Endothelial cell of umbilical vein (primary cell): ENCODE results near the gene HSPB2. TPM values are rescaled to one million over a fixed set of nuclear protein-coding genes. Genes with fewer than 3 reads are reported as not detected.

ENCODE experiments used
- BruUV-seq: library from RNA; stranded (reverse); fragments of 400-500 nt; replicated peaks from 2 replicates; lab custom pipeline; 2021; lab: Mats Ljungman, UMichigan
- CTCF ChIA-PET: fragments of 300-600, 350-600 bp; sonication (Branson Sonifier 250); formaldehyde crosslinking; loops from one replicate; lab custom pipeline; 2021; ENCODE audit warnings: antibody characterized with exemption, inconsistent platforms; lab: Charles Lee
- POLR2A ChIA-PET: fragments of 300-600, 350-600 bp; sonication (Branson Sonifier 250); formaldehyde crosslinking; loops from one replicate; lab custom pipeline; 2021; ENCODE audit warnings: antibody characterized with exemption, inconsistent platforms; lab: Charles Lee
- DNase-seq: peaks from one replicate; pipeline ENCODE4 v3.0.0-alpha.2; 2011; ENCODE audit warnings: low read depth, low spot score
- FAIRE-seq: peaks from 2 replicates; lab custom pipeline; 2011; peaks lifted over from hg19 to GRCh38; lab: Jason Lieb, UNC
- H2AFZ ChIP-seq: 2 replicates; pipeline ENCODE4 v1.6.0; 2012; ENCODE audit warnings: low read depth, low read length, control low read depth, inconsistent platforms
- H3K27ac ChIP-seq: 2 replicates; pipeline ENCODE4 v1.5.1; 2011; ENCODE audit warnings: low read depth, mild to moderate bottlenecking, control low read depth, low read length, moderate library complexity; ENCODE audit not compliant: insufficient read depth
- H3K27me3 ChIP-seq, 2 experiments: 2 replicates each; pipeline versions ENCODE4 v1.6.0 to v1.6.1; 2011; ENCODE audit warnings: low read length in 2 of 2, mixed read lengths in 1 of 2; ENCODE audit not compliant: control insufficient read depth in 2 of 2, insufficient read depth in 2 of 2
- H3K36me3 ChIP-seq, 2 experiments: 2 replicates in 1 of 2; 3 replicates in 1 of 2; pipeline ENCODE4 v1.5.1; 2011; ENCODE audit warnings: low read length in 2 of 2, mild to moderate bottlenecking in 1 of 2, moderate library complexity in 1 of 2; ENCODE audit not compliant: control insufficient read depth in 2 of 2, insufficient read depth in 2 of 2; ENCODE audit errors: extremely low read depth in 1 of 2
- H3K4me1 ChIP-seq: 3 replicates; pipeline ENCODE4 v1.5.1; 2011; ENCODE audit warnings: mild to moderate bottlenecking, low read length; ENCODE audit not compliant: control insufficient read depth, insufficient read depth; ENCODE audit errors: extremely low read depth
- H3K4me2 ChIP-seq: 2 replicates; pipeline ENCODE4 v1.6.1; 2011; ENCODE audit warnings: low read length, control low read depth, mixed read lengths; ENCODE audit not compliant: insufficient read depth
- H3K4me3 ChIP-seq, 3 experiments: fragments of 200-600 bp in 1 of 3; sonication (generic), shearing (Covaris generic) in 1 of 3; replicated peaks in 1 of 3; 2 replicates each; pipeline ENCODE4 v1.5.1; 2011 to 2016; ENCODE audit warnings: control low read depth in 3 of 3, low read length in 3 of 3, mild to moderate bottlenecking in 2 of 3, inconsistent platforms in 1 of 3, low read depth in 1 of 3, moderate library complexity in 1 of 3; ENCODE audit not compliant: insufficient read depth in 1 of 3
- H3K79me2 ChIP-seq: 2 replicates; pipeline ENCODE4 v1.6.0; 2012; ENCODE audit warnings: low read length, inconsistent platforms; ENCODE audit not compliant: control insufficient read depth, insufficient read depth
- H3K9ac ChIP-seq: replicated peaks from 2 replicates; pipeline ENCODE3; 2011; ENCODE audit warnings: low read length, control low read depth; ENCODE audit not compliant: insufficient read depth; ENCODE audit errors: extremely low read depth
- H3K9me1 ChIP-seq: replicated peaks from 3 replicates; pipeline ENCODE4 v1.6.0; 2011; ENCODE audit warnings: mild to moderate bottlenecking, low read length; ENCODE audit not compliant: control insufficient read depth, insufficient read depth; ENCODE audit errors: extremely low read depth
- H3K9me3 ChIP-seq: replicated peaks from 2 replicates; pipeline ENCODE4 v1.5.1; 2012; ENCODE audit warnings: low read length, inconsistent platforms; ENCODE audit not compliant: control insufficient read depth, insufficient read depth
- H4K20me1 ChIP-seq: replicated peaks from 2 replicates; pipeline ENCODE3; 2011; ENCODE audit warnings: mild to moderate bottlenecking, low read length; ENCODE audit not compliant: control insufficient read depth, insufficient read depth; ENCODE audit errors: extremely low read depth
- CTCF ChIP-seq, 2 donors: IDR thresholded peaks; 1 replicate in 1 of 2; 2 replicates in 1 of 2; pipeline ENCODE4 v1.5.1; 2011; ENCODE audit warnings: low read length in 2 of 2, mild to moderate bottlenecking in 2 of 2, moderate library complexity in 2 of 2, control low read depth in 1 of 2, inconsistent platforms in 1 of 2, low read depth in 1 of 2; ENCODE audit not compliant: insufficient read depth in 1 of 2; ENCODE audit errors: extremely low read depth in 1 of 2
- EZH2 ChIP-seq: IDR thresholded peaks from 2 replicates; pipeline ENCODE4 v1.6.1; 2012; ENCODE audit warnings: borderline replicate concordance, low read depth, mild to moderate bottlenecking, moderate library complexity, low read length, inconsistent platforms; ENCODE audit not compliant: severe bottlenecking
- FOS ChIP-seq: IDR thresholded peaks from 2 replicates; pipeline ENCODE4 v1.6.1; 2011; ENCODE audit warnings: mild to moderate bottlenecking, low read length, moderate library complexity, borderline replicate concordance; ENCODE audit not compliant: insufficient read depth
- GATA2 ChIP-seq: IDR thresholded peaks from 2 replicates; pipeline ENCODE4 v1.7.0; 2011; ENCODE audit warnings: low read depth, mild to moderate bottlenecking, moderate library complexity, mixed read lengths, low read length; ENCODE audit not compliant: insufficient read length, insufficient read depth
- JUN ChIP-seq: IDR thresholded peaks from 2 replicates; pipeline ENCODE4 v1.6.1; 2011; ENCODE audit warnings: borderline replicate concordance, low read depth; ENCODE audit not compliant: insufficient read length, insufficient read depth
- MAX ChIP-seq: IDR thresholded peaks from 2 replicates; pipeline ENCODE4 v1.6.1; 2011; ENCODE audit not compliant: insufficient read depth, insufficient read length
- MYC ChIP-seq: IDR thresholded peaks from one replicate; pipeline ENCODE4 v1.6.1; 2011; ENCODE audit warnings: mild to moderate bottlenecking, low read depth, low read length
- POLR2A ChIP-seq: IDR thresholded peaks from 2 replicates; pipeline ENCODE4 v1.6.1; 2012; ENCODE audit warnings: low read depth, mild to moderate bottlenecking, control low read depth, low read length
- POLR2AphosphoS5 ChIP-seq: IDR thresholded peaks from 2 replicates; pipeline ENCODE4 v1.6.1; 2012; ENCODE audit warnings: low read depth, mild to moderate bottlenecking, control low read depth, low read length, moderate library complexity; ENCODE audit not compliant: insufficient read depth
- dilution Hi-C: fragments of 300-500 bp; cut with MboI; formaldehyde crosslinking; loops from one replicate; pipeline ENCODE4 v1.15.0; 2019; ENCODE audit warnings: low sequenced_read_pairs; ENCODE audit not compliant: extremely low pct_ligation_motif_present
- intact Hi-C: fragments of 100-400 bp; cut with micrococcal nuclease; formaldehyde crosslinking; loops from one replicate; pipeline ENCODE4 v1.10.0; 2022
- polyA plus RNA-seq, 4 experiments: library from polyadenylated mRNA; depleted of rRNA in 3 of 4; stranded (reverse) in 3 of 4; unstranded in 1 of 4; fragments of >200 nt; gene quantifications; 2 replicates each; pipeline versions ENCODE4 v1.2.1 to v1.2.3, GENCODE V29; 2011 to 2012; ENCODE audit warnings: missing spikeins in 1 of 4
- total RNA-seq: library from RNA; stranded (reverse); gene quantifications from 2 replicates; pipeline ENCODE4 v1.2.3, GENCODE V29; 2021

HSPB2 gene
- total and polyA plus RNA-seq, 2 donors (not counting 3 experiments of a cell fraction or from before 2014, with no cell fraction given) = not detected

GRCh38 chr11:111917788-111918187 lies 5.3 kb downstream of the HSPB2 start:
- ChIA-PET CTCF (interaction anchor here (1.2 kb wide), 1 partner anchor 9 kb away, joined by 4 read pairs; no protein-coding TSS in a partner anchor), POLR2A (no interaction called here)

More at GRCh38 chr11:111917788-111918187, 5.3 kb downstream of the HSPB2 start:
- no peaks in the 10 kb centered on the region for H3K9me1 ChIP-seq
- intact Hi-C loops = no loop called here
- no peak overlapping the region for H2AFZ ChIP-seq
- BruUV-seq = no TSS peak
- no peak for DNase-seq
- no peaks in the 10 kb centered on the region for H4K20me1 ChIP-seq
- no peak overlapping the region for H3K9ac ChIP-seq
- no peaks in the 10 kb centered on the region for H3K27me3 ChIP-seq
- no peak overlapping the region for H3K27ac ChIP-seq
- peaks cover 9% of the 10 kb centered on the region for H3K4me1 ChIP-seq
- no peak for FAIRE-seq
- no peak overlapping the region for H3K4me3 ChIP-seq
- H3K79me2 ChIP-seq = no peaks in the 10 kb centered on the region
- H3K36me3 ChIP-seq = no peaks in the 10 kb centered on the region
- H3K4me2 ChIP-seq = no peak overlapping the region
- H3K9me3 ChIP-seq = no peaks in the 10 kb centered on the region
- TF ChIP-seq EZH2 (no peak), GATA2 (no peak), MYC (no peak), FOS (no peak), MAX (no peak), POLR2AphosphoS5 (no peak), POLR2A (no peak), CTCF (IDR thresholded peaks at IDR 0.05; ENCODE audit: extremely low read depth in 1 of 2, insufficient read depth in 1 of 2, low read depth in 1 of 2, low read length in 2 of 2) (no peak), JUN (no peak)
- dilution Hi-C loops = no loop called here
